MM.1S (cell line): ENCODE results near the gene TESK2.

Experiments used
- DNase-seq: peaks from one replicate; pipeline ENCODE4 v3.0.0-alpha.2; 2015
- H2AFZ ChIP-seq: fragments of 300-600 bp; sonication (generic); 2 replicates; pipeline ENCODE4 v1.6.0; 2016; ENCODE audit warnings: antibody characterized with exemption, low read length
- H3F3A ChIP-seq: fragments of 300-600 bp; sonication (generic); 2 replicates; pipeline ENCODE4 v1.6.1; 2016; ENCODE audit warnings: mild to moderate bottlenecking, antibody characterized with exemption, low read length, moderate library complexity, mixed read lengths; ENCODE audit not compliant: insufficient read depth
- H3K27ac ChIP-seq: fragments of 300-600 bp; sonication (generic); 2 replicates; pipeline ENCODE4 v1.5.1; 2016; ENCODE audit warnings: mild to moderate bottlenecking, low read length
- H3K27me3 ChIP-seq: fragments of 300-600 bp; sonication (generic); replicated peaks from 2 replicates; pipeline ENCODE4 v1.6.0; 2016; ENCODE audit warnings: low read length; ENCODE audit not compliant: insufficient read depth
- H3K36me3 ChIP-seq: fragments of 300-600 bp; sonication (generic); replicated peaks from 2 replicates; pipeline ENCODE4 v1.6.1; 2016; ENCODE audit warnings: mild to moderate bottlenecking, low read length, mixed read lengths; ENCODE audit not compliant: insufficient read depth
- H3K4me1 ChIP-seq: fragments of 300-600 bp; sonication (generic); 2 replicates; pipeline ENCODE4 v1.6.1; 2016; ENCODE audit warnings: low read length, mixed read lengths
- H3K4me2 ChIP-seq: fragments of 300-600 bp; sonication (generic); 2 replicates; pipeline ENCODE4 v1.6.0; 2016; ENCODE audit warnings: low read depth, low read length
- H3K4me3 ChIP-seq: fragments of 300-600 bp; sonication (generic); 2 replicates; pipeline ENCODE4 v1.5.1; 2016; ENCODE audit warnings: low read length, mixed read lengths
- H3K79me2 ChIP-seq: fragments of 300-600 bp; sonication (generic); 2 replicates; pipeline ENCODE4 v1.6.1; 2016; ENCODE audit warnings: mixed run types, low read length, mixed read lengths
- H3K9ac ChIP-seq: fragments of 300-600 bp; sonication (generic); 2 replicates; pipeline ENCODE4 v1.6.1; 2016; ENCODE audit warnings: low read length, mixed read lengths
- H3K9me2 ChIP-seq: fragments of 300-600 bp; sonication (generic); replicated peaks from 2 replicates; pipeline ENCODE4 v1.6.1; 2016; ENCODE audit warnings: mild to moderate bottlenecking, low read length, mixed read lengths; ENCODE audit not compliant: insufficient read depth
- H3K9me3 ChIP-seq: fragments of 300-600 bp; sonication (generic); replicated peaks from 2 replicates; pipeline ENCODE4 v1.6.1; 2016; ENCODE audit warnings: mild to moderate bottlenecking, low read length, mixed read lengths; ENCODE audit not compliant: insufficient read depth
- H4K20me1 ChIP-seq: fragments of 300-600 bp; sonication (generic); 2 replicates; pipeline ENCODE4 v1.6.1; 2016; ENCODE audit warnings: mild to moderate bottlenecking, low read length, moderate library complexity, mixed read lengths; ENCODE audit not compliant: insufficient read depth
- CTCF ChIP-seq: fragments of 300-600 bp; sonication (generic); IDR thresholded peaks from 2 replicates; pipeline ENCODE4 v1.5.1; 2016; ENCODE audit warnings: antibody characterized with exemption, low read length, mixed read lengths
- EZH2 ChIP-seq: fragments of 300-600 bp; sonication (generic); optimal IDR thresholded peaks from 2 replicates; pipeline ENCODE3; 2017; ENCODE audit warnings: low read depth, mild to moderate bottlenecking, antibody characterized with exemption, low read length, mixed read lengths
- EZH2phosphoT487 ChIP-seq: fragments of 300-600 bp; sonication (generic); IDR thresholded peaks from 2 replicates; pipeline ENCODE4 v1.6.1; 2018; ENCODE audit warnings: antibody characterized with exemption, low read length

The TESK2 gene

GRCh38 chr1:45446950-45447672 lies 43.9 kb downstream of the TESK2 start:
- Histone ChIP-seq H3K9ac (no peak overlapping the region), H3K4me3 (no peak overlapping the region), H4K20me1 (no peaks in the 10 kb centered on the region), H2AFZ (no peak overlapping the region), H3K27ac (no peak overlapping the region), H3K79me2 (no peaks in the 10 kb centered on the region), H3K4me2 (no peak overlapping the region), H3K27me3 (no peaks in the 10 kb centered on the region), H3K9me2 (no peaks in the 10 kb centered on the region), H3K36me3 (no peaks in the 10 kb centered on the region), H3F3A (no peaks in the 10 kb centered on the region), H3K4me1 (no peaks in the 10 kb centered on the region), H3K9me3 (no peaks in the 10 kb centered on the region)
- DNase-seq, result no peak
- TF ChIP-seq EZH2 (no peak), CTCF (no peak), EZH2phosphoT487 (no peak)

GRCh38 chr1:45446530-45446929 lies 44.4 kb downstream of the TESK2 start:
- H3K9me2 ChIP-seq, result no peaks in the 10 kb centered on the region
- H3K27me3 ChIP-seq, result no peaks in the 10 kb centered on the region
- no peaks in the 10 kb centered on the region for H4K20me1 ChIP-seq
- TF ChIP-seq CTCF (no peak), EZH2 (no peak), EZH2phosphoT487 (no peak)
- H2AFZ ChIP-seq, result no peak overlapping the region
- no peaks in the 10 kb centered on the region for H3K79me2 ChIP-seq
- H3K9ac ChIP-seq, result no peak overlapping the region
- H3K9me3 ChIP-seq, result no peaks in the 10 kb centered on the region
- no peaks in the 10 kb centered on the region for H3K36me3 ChIP-seq
- DNase-seq, result no peak
- H3K4me1 ChIP-seq, result no peaks in the 10 kb centered on the region
- H3K4me2 ChIP-seq, result no peak overlapping the region
- no peak overlapping the region for H3K27ac ChIP-seq
- no peaks in the 10 kb centered on the region for H3F3A ChIP-seq
- no peak overlapping the region for H3K4me3 ChIP-seq

- no peaks in the 10 kb centered on the region for H3K27me3 ChIP-seq
- no peaks in the 10 kb centered on the region for H3K36me3 ChIP-seq
- H3K27ac ChIP-seq, result no peak overlapping the region
- no peaks in the 10 kb centered on the region for H3F3A ChIP-seq
- no peak for DNase-seq
- H3K4me3 ChIP-seq, result no peak overlapping the region
- no peak overlapping the region for H3K4me2 ChIP-seq
- TF ChIP-seq CTCF (no peak), EZH2phosphoT487 (no peak), EZH2 (no peak)
- no peaks in the 10 kb centered on the region for H3K9me3 ChIP-seq
- no peaks in the 10 kb centered on the region for H3K79me2 ChIP-seq
- H3K4me1 ChIP-seq, result no peaks in the 10 kb centered on the region
- H4K20me1 ChIP-seq, result no peaks in the 10 kb centered on the region
- H3K9me2 ChIP-seq, result no peaks in the 10 kb centered on the region
- H2AFZ ChIP-seq, result no peak overlapping the region
- no peak overlapping the region for H3K9ac ChIP-seq
Observed at GRCh38 chr1:45444609-45445131, 46.3 kb downstream of the TESK2 start.
